Activated T-helper 1 cell treated with anti-CD3 and anti-CD28 coated beads, Interleukin-2, amount 50 U/mL, for 16 hours (primary cell): ENCODE measurements around the gene RNF113B.

Source experiments
- DNase-seq, 2 donors: peaks; one replicate each; pipeline ENCODE4 v3.0.0-alpha.2; 2020; ENCODE audit warnings: low read depth in 1 of 2, low spot score in 1 of 2

The RNF113B gene

GRCh38 chr13:98204546-98204945 is 27.5 kb upstream of the RNF113B start:
- no peak for DNase-seq

DNA sequence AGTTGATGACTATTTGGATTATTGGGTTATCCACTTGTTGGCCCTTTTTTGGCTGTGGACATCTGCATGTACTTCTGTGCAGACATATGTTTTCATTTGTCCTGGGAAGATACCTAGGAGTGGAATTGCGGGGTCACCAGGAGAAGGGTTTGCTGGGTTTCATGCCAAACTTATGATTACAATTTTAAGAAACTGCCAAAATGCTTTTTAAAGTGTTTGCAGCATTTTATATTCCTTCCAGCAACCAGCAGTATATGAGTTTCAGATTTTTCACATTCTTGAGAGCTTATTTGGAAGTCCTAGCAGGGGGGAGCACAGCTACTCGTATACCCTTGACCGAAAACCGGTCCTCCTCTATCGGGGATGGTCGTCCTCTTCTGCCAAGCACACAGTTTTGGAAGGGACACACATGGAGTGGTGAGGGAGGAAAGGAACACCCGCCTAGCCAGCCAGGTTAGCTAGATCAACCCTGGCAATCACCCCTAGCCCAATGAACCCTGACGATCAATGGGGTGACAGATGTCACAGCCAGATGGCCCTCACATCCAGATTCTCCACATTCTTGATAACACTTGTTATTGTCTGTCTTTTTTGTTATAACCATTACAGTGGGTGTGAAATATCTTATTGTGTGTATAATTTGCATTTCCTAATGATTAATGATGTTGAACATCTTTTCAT is 26.7 kb upstream of the RNF113B start:
- DNase-seq = no peak

DNA sequence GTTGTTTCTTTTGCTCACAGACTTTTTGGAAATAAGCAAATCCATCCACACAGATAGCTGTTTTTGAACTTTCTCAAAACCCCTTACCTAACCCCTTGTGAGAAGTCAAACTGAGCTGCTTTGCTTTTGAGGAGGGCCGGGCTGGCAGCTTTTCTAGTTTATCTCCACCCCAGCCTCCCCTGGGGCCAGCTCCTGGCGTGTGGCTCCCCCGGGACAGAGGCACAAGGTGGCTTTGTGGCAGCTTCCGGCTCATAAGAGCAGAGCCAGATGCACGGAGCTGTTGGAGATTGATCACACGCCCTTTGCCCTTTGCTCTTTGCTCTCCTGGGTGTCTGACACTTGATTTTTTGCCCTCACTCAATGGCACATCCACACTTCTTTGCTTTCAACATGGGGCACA is 24.9 kb upstream of the RNF113B start:
- DNase-seq = no peak

- no peak for DNase-seq
These were observed 24.1 kb upstream of the RNF113B start for GRCh38 chr13:98201189-98201588.

DNA sequence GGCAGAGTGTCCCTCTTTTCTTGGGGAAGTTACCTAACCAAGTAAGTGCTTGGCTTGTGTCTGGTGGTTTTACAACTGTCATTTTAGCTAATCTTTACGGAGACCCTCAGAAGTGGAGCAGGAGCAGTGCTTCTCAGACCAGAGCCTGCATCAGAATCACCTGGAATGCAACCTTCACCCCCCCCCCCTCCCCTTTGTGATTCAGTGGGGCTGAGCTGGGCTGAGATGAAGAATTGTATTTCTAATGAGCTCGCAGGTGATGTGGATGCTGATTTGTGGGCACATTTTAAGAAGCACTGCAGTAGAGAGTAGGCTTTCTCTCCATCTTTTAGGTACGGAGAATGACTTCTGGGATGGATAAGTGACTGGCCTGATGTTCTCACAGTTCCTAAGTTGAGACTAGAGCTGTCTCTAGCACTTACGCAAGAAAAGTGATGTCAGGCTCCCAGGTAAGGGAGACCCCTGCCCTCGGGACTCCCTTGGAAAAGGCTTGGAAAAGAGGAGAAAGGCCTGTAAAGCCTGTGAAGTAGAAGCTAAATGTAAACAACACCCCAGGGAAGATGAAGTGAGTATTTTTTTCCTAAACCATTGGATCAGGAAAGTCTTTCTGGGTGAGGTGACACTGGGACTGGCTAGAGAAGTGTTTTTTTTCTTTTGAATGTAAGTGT is 23.3 kb upstream of the RNF113B start:
- DNase-seq = no peak

DNA sequence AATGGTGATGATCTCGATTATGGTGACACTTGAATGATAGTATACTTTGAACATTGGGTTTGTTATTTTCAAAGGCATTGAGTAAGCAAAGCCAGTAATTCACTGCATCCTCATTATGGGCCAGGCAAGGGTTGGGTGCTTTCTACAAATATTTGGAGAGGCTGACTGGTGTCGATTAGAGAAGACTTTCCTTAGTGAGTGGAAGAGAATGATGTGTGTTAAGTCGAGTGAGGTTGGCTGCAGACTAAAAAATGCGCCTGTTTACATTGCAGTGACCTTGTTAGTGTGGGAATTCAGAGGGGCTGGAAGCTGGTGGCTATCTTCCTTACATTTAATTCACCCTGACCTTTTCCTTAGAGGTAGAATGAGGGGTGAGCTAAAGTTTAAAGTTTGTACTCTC is 22.4 kb upstream of the RNF113B start:
- DNase-seq = no peak

GRCh38 chr13:98198683-98199082 is 21.6 kb upstream of the RNF113B start:
- no peak for DNase-seq

DNA sequence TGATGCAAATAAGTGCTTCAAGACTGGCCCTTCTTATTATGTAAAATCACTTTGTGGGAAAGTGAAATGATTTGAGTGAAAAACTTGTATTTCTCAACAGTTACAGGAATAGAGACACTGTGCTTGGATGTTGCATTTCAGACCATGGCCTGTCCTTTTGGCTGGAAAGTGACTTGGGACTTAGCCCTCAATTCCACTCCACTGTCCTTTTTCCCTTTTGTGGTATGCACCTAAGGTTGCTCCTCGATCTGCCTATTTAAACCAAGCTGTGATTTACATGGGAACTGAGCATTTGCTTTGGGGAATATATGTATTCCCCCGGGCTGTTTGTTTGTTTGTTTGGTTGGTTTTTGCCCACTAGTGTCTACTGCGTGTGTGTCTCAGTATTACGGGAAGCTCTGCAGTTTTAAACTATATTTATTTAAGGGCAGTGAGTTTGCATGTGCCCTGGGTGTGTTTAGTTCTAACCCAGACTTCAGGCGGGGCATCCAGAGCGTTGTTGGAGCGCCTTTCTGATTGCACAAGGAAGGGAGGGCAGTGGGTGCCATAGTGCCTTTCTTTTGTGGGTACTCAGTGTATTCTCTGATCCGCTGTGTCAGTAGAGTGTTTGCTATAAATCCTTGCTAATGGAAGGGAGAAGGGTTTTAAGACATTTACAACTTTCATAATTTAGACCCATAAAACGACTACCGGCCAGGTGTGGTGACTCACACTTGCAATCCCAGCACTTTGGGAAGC is 18.2 kb upstream of the RNF113B start:
- DNase-seq = no peak

DNA sequence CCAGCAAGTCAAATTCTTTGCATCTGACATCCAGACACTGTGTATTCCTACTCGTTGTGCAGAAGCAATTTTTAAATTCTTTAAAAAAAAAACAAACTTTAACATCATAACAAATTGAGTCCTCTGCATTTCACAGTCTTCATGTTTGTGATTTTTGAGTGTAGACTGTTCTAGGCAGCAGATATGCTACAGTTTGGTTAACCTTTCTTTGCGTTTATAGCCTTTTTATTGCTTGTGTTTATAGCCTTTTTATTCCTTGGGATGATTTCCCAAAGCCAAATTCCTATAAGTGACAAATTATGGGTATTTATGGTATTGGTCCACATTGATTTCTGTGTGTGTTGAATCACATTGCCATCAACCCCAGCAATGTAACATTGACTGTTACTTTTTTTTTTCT is 14.9 kb upstream of the RNF113B start:
- no peak for DNase-seq

- DNase-seq = no peak
These were observed 13.9 kb upstream of the RNF113B start for GRCh38 chr13:98190889-98191444.

GRCh38 chr13:98189841-98190505 is 12.9 kb upstream of the RNF113B start:
- no peak for DNase-seq

GRCh38 chr13:98188544-98189166 is 11.6 kb upstream of the RNF113B start:
- no peak for DNase-seq

DNA sequence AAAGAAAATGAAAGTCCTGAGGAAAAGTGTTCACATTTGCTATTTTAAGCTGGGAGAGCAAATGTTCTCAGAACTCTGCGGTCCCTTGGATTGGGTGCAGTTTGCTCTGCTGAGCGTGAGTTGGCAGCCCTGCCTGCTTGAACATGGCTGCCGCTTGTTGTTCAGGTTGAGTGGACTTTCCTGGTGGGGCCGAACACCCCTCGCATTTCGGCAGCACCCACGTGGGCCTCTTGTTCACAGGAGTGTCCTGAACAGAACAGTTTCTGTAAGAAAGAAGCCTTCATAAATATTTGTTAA is 10.8 kb upstream of the RNF113B start:
- DNase-seq = no peak

DNA sequence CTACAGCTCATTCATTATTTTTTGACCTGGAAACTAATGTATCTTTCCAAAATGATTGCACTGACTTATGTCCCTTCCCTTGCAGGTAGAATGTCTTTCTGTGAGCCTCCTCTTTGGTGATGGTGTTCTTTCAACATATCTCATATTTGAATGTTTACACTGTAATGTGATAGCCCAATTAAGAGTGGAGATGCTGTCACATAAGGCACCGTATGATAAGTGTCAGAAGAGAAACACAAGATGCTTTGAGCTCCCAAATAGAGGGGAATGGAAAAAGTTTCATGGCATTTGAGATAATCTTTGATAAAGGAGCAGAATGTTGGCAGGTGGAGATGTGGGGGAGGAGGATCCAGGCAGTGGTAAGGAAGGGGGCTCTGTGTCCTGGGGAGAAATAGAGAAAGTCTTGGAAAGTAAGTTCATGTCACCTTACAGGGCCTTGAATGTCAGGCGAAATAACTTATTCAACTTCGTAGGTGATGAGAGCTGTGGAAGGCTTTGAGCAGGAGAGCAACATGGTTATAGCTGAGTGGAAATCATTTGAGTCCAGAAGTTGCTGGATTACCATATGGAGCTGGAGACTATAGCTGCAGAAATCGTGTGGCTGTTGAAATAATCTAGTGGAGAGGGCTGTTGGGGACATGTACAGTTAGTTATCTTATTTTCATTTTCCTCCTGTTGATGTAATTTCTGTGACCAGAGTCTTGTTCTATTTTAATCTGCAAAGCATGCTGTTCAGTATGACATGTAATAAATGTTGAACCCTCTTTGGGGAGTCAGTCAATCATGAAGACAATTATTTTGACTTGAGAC is 10.3 kb upstream of the RNF113B start:
- DNase-seq = no peak

DNA sequence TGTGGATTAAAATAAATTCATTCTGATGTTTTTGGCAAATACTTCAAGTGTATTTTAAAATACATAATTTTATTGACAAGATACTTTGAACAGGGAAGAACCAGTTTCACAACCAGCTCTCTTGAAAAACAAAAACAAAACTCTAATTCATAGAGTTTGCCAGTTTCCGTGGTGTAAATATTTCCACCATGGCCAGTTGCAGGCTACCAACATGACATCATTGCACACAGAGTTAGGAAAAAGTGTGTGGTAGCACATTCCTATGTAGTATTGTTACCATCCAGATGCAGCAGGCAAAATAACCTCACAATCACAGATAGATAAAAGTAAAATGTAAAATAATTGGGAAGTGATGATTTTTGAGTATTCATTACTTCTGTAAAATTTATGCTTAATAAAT is 7.7 kb upstream of the RNF113B start:
- DNase-seq = no peak

DNA sequence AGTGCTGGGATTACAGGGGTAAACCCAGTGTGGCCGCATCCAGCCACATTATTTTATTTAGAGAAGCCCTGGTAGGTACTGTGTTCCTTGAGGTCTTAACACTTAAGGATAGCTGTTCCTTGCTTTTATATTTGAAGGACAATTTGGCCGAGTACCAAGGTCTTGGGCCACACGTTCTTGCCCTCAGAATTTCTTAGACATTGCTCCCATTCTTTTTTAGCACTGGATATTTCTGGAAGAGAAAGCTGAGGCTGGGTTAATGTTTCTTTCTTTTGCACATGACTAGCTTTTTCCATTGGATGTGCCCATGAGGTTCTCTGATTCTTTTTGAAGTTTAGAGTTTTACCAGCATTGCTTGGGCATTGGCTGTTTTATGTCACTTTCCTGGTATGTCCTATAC is 5.5 kb upstream of the RNF113B start:
- no peak for DNase-seq

GRCh38 chr13:98182153-98182552 is 5.1 kb upstream of the RNF113B start:
- DNase-seq = no peak

- no peak for DNase-seq
These were observed 4.2 kb upstream of the RNF113B start for GRCh38 chr13:98181111-98181815.

GRCh38 chr13:98180092-98180491 is 3.0 kb upstream of the RNF113B start:
- DNase-seq = no peak

GRCh38 chr13:98175823-98176222 is 1.2 kb downstream of the RNF113B start:
- no peak for DNase-seq
